Liver (tissue), 9 donors: ENCODE results near the gene ST6GALNAC3. TPM values are rescaled to one million over a fixed set of nuclear protein-coding genes. Genes with fewer than 3 reads are reported as not detected.

Experiments used
- DNase-seq: peaks from one replicate; pipeline ENCODE4 v3.0.0-alpha.2; 2017; ENCODE audit warnings: low spot score
- H3K27ac ChIP-seq, 2 donors: one replicate each; pipeline ENCODE4 v1.7.0; 2013; ENCODE audit warnings: inconsistent platforms in 2 of 2, low read length in 2 of 2, control low read depth in 1 of 2, low read depth in 1 of 2, mild to moderate bottlenecking in 1 of 2
- H3K27me3 ChIP-seq, 4 donors: one replicate each; pipeline versions ENCODE4 v1.6.1 to v1.7.0; 2013; ENCODE audit warnings: low read length in 3 of 4, inconsistent platforms in 1 of 4, mild to moderate bottlenecking in 1 of 4, moderate library complexity in 1 of 4; ENCODE audit not compliant: control insufficient read depth in 4 of 4, insufficient read depth in 4 of 4
- H3K36me3 ChIP-seq, 4 donors: one replicate each; pipeline versions ENCODE4 v1.6.1 to v1.7.0; 2013; ENCODE audit warnings: low read length in 3 of 4, mild to moderate bottlenecking in 3 of 4, low read depth in 1 of 4, moderate library complexity in 1 of 4; ENCODE audit not compliant: control insufficient read depth in 4 of 4, insufficient read depth in 3 of 4
- H3K4me1 ChIP-seq, 4 donors: one replicate each; pipeline versions ENCODE4 v1.6.1 to v1.7.0; 2013; ENCODE audit warnings: low read length in 3 of 4, mild to moderate bottlenecking in 3 of 4, moderate library complexity in 1 of 4; ENCODE audit not compliant: control insufficient read depth in 4 of 4, insufficient read depth in 4 of 4
- H3K4me3 ChIP-seq, 3 donors: one replicate each; pipeline versions ENCODE4 v1.6.1 to v1.7.0; 2013; ENCODE audit warnings: low read length in 3 of 3, control low read depth in 1 of 3, low read depth in 1 of 3, mild to moderate bottlenecking in 1 of 3
- H3K9ac ChIP-seq, 2 donors: one replicate each; pipeline ENCODE4 v1.7.0; 2013; ENCODE audit warnings: low read length in 2 of 2, mild to moderate bottlenecking in 2 of 2, moderate library complexity in 2 of 2, control low read depth in 1 of 2, low read depth in 1 of 2
- H3K9me3 ChIP-seq, 4 donors: one replicate each; pipeline versions ENCODE4 v1.6.1 to v1.7.0; 2013; ENCODE audit warnings: low read length in 3 of 4; ENCODE audit not compliant: control insufficient read depth in 4 of 4
- ATF3 ChIP-seq: IDR thresholded peaks from 2 replicates; pipeline ENCODE4 v1.6.1; 2016; ENCODE audit warnings: antibody characterized with exemption
- CTCF ChIP-seq: fragments of 150-350 bp; IDR thresholded peaks from 2 replicates; pipeline ENCODE4 v1.5.1; 2017; ENCODE audit warnings: improper control_type of control experiment, low read depth, low read length; ENCODE audit not compliant: missing input control
- EGR1 ChIP-seq, 2 donors: IDR thresholded peaks; 2 replicates each; pipeline ENCODE4 v1.6.1; 2016 to 2018; ENCODE audit warnings: antibody characterized with exemption in 2 of 2, low read depth in 2 of 2
- FOXA1 ChIP-seq: IDR thresholded peaks from 2 replicates; pipeline ENCODE4 v1.6.1; 2016; ENCODE audit warnings: antibody characterized with exemption
- FOXA2 ChIP-seq: IDR thresholded peaks from 2 replicates; pipeline ENCODE4 v1.6.1; 2016; ENCODE audit warnings: antibody characterized with exemption
- GABPA ChIP-seq, 2 donors: IDR thresholded peaks in 1 of 2; conservative IDR thresholded peaks in 1 of 2; 2 replicates each; pipeline ENCODE4 v1.6.1; 2016; ENCODE audit warnings: antibody characterized with exemption in 2 of 2, mild to moderate bottlenecking in 1 of 2, moderate library complexity in 1 of 2
- HNF4A ChIP-seq, 2 donors: conservative IDR thresholded peaks; 2 replicates each; pipeline ENCODE4 v1.6.1; 2016; ENCODE audit warnings: antibody characterized with exemption in 2 of 2, mild to moderate bottlenecking in 2 of 2
- HNF4G ChIP-seq: IDR thresholded peaks from 2 replicates; pipeline ENCODE4 v1.6.1; 2016; ENCODE audit warnings: antibody characterized with exemption
- JUND ChIP-seq, 2 donors: IDR thresholded peaks; 2 replicates each; pipeline ENCODE4 v1.6.1; 2016; ENCODE audit warnings: antibody characterized with exemption in 2 of 2
- MAX ChIP-seq: IDR thresholded peaks from 2 replicates; pipeline ENCODE4 v1.6.1; 2016; ENCODE audit warnings: antibody characterized with exemption
- NR2F2 ChIP-seq: IDR thresholded peaks from 2 replicates; pipeline ENCODE4 v1.6.1; 2016; ENCODE audit warnings: antibody characterized with exemption
- RAD21 ChIP-seq, 2 donors: IDR thresholded peaks; 2 replicates each; pipeline ENCODE4 v1.6.1; 2016; ENCODE audit warnings: antibody characterized with exemption in 2 of 2, mild to moderate bottlenecking in 2 of 2
- RXRA ChIP-seq, 2 donors: IDR thresholded peaks; 2 replicates each; pipeline ENCODE4 v1.6.1; 2017 to 2018; ENCODE audit warnings: antibody characterized with exemption in 2 of 2, mild to moderate bottlenecking in 1 of 2
- SP1 ChIP-seq: IDR thresholded peaks from 2 replicates; pipeline ENCODE4 v1.6.1; 2018; ENCODE audit warnings: antibody characterized with exemption, mild to moderate bottlenecking
- TAF1 ChIP-seq: conservative IDR thresholded peaks from 2 replicates; pipeline ENCODE4 v1.6.1; 2016; ENCODE audit warnings: antibody characterized with exemption, mild to moderate bottlenecking
- YY1 ChIP-seq: IDR thresholded peaks from 2 replicates; pipeline ENCODE4 v1.6.1; 2016; ENCODE audit warnings: antibody characterized with exemption, mild to moderate bottlenecking
- ZBTB33 ChIP-seq: IDR thresholded peaks from 2 replicates; pipeline ENCODE4 v1.6.1; 2016; ENCODE audit warnings: antibody characterized with exemption
- WGBS: extraction: QIAGEN DNeasy Blood & Tissue Kit; methylation state at CpG from one replicate; pipeline ENCODE4 v1.1.7; 2013; 5-methylcytosine and 5-hydroxymethylcytosine counted together
- polyA plus RNA-seq, 2 donors: library from polyadenylated mRNA; stranded (reverse) in 1 of 2; unstranded in 1 of 2; fragments of 200-250 nt in 1 of 2; fragments of >200 nt in 1 of 2; fragmentation: Nextera tagmentation in 1 of 2; extraction: Ambion mirVana in 1 of 2; gene quantifications; one replicate each; pipeline versions ENCODE4 v1.2.1 to v1.2.3, GENCODE V29; 2013 to 2015
- total RNA-seq, 2 donors: library from RNA; depleted of rRNA; stranded (reverse); fragments of >200 nt; gene quantifications; one replicate each; pipeline ENCODE4 v1.2.3, GENCODE V29; 2014
- TF ChIP-seq, protein P1 (sequence below): IDR thresholded peaks from 2 replicates; pipeline ENCODE4 v1.6.1; 2016; ENCODE audit warnings: antibody characterized with exemption, mild to moderate bottlenecking
- donor health status: healthy.
- donor health status: healthy.
- donor health status: healthy.
- donor health status: healthy.
- donor health status: healthy.

Gene ST6GALNAC3
- total and polyA plus RNA-seq, 4 donors: 1.2 to 5.0 (median 3.2) TPM

GRCh38 chr1:76191561-76191960 lies 117.0 kb downstream of the ST6GALNAC3 start:
- DNase-seq: no peak
- H3K9me3 ChIP-seq: no peaks in the 10 kb centered on the region
- WGBS: 84% methylated on average over 2 of the region's 2 CpGs

More at GRCh38 chr1:76191561-76191960, 117.0 kb downstream of the ST6GALNAC3 start:
- Histone ChIP-seq H3K9ac (no peak overlapping the region), H3K27me3 (no peaks in the 10 kb centered on the region), H3K4me3 (no peak overlapping the region), H3K4me1 (no peaks in the 10 kb centered on the region), H3K27ac (no peak overlapping the region), H3K36me3 (no peaks in the 10 kb centered on the region)
- no peak for TF ChIP-seq MAX
- no peak for TF ChIP-seq GABPA (IDR thresholded peaks at IDR 0.05 in 1 of 2, conservative IDR thresholded peaks at IDR 0.05 in 1 of 2)
- TF ChIP-seq HNF4A (conservative IDR thresholded peaks at IDR 0.05): no peak
- no peak for TF ChIP-seq RXRA (IDR thresholded peaks at IDR 0.05)
- no peak for TF ChIP-seq CTCF
- no peak for TF ChIP-seq SP1
- TF ChIP-seq JUND (IDR thresholded peaks at IDR 0.05): no peak
- TF ChIP-seq FOXA2: no peak
- no peak for TF ChIP-seq EGR1 (IDR thresholded peaks at IDR 0.05; ENCODE audit: low read depth in 2 of 2)
- no peak for TF ChIP-seq YY1
- TF ChIP-seq HNF4G: no peak
- no peak for TF ChIP-seq FOXA1
- TF ChIP-seq ZBTB33: no peak
- TF ChIP-seq RAD21 (IDR thresholded peaks at IDR 0.05): no peak
- TF ChIP-seq, protein P1, sequence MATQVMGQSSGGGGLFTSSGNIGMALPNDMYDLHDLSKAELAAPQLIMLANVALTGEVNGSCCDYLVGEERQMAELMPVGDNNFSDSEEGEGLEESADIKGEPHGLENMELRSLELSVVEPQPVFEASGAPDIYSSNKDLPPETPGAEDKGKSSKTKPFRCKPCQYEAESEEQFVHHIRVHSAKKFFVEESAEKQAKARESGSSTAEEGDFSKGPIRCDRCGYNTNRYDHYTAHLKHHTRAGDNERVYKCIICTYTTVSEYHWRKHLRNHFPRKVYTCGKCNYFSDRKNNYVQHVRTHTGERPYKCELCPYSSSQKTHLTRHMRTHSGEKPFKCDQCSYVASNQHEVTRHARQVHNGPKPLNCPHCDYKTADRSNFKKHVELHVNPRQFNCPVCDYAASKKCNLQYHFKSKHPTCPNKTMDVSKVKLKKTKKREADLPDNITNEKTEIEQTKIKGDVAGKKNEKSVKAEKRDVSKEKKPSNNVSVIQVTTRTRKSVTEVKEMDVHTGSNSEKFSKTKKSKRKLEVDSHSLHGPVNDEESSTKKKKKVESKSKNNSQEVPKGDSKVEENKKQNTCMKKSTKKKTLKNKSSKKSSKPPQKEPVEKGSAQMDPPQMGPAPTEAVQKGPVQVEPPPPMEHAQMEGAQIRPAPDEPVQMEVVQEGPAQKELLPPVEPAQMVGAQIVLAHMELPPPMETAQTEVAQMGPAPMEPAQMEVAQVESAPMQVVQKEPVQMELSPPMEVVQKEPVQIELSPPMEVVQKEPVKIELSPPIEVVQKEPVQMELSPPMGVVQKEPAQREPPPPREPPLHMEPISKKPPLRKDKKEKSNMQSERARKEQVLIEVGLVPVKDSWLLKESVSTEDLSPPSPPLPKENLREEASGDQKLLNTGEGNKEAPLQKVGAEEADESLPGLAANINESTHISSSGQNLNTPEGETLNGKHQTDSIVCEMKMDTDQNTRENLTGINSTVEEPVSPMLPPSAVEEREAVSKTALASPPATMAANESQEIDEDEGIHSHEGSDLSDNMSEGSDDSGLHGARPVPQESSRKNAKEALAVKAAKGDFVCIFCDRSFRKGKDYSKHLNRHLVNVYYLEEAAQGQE: no peak
- TF ChIP-seq TAF1: no peak
- TF ChIP-seq NR2F2: no peak
- no peak for TF ChIP-seq ATF3
